ENCODE measurements around the gene ADAD2.

DNA sequence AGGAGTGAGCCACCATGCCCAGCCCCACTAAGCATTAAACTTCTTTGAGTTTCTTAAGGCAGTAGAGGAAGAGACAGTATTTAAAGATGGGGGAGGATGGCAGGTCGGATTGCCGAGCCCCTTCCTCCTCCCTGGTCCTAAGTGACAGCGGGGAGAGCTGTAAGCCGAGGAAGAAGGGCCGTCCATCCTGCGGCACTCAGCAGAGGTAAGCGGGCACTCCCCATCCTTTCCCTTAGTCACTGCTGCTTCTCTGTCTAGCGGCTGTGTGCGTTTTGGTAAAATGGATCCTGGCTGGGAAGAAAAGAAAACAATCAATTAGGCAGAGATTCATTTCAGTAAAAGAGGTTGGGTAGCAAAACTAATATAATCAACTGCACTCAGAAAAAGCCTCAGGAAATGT lies 31.9 kb upstream of the ADAD2 start:
- TF ChIP-seq POLR2AphosphoS5 (IDR thresholded peaks at IDR 0.05; ENCODE audit: low read depth, low read length) (no peak), POLR2A (IDR thresholded peaks at IDR 0.05; ENCODE audit: low read depth, low read length) (no peak), TAF1 (IDR thresholded peaks at IDR 0.05; ENCODE audit: borderline replicate concordance, low read depth, low read length) (no peak)

All from GM12892 (cell line).